Right renal cortex interstitium (tissue), 3 donors: ENCODE data around the gene TTBK1. TPM values are rescaled to one million over a fixed set of nuclear protein-coding genes. Genes with fewer than 3 reads are reported as not detected.
A peak's percentile ranks its signal among the peaks of the same experiment; 100 is the strongest.

Experiments
- DNase-seq, 3 donors: peaks; one replicate each; pipeline ENCODE4 v3.0.0-alpha.2; 2013; ENCODE audit warnings: low read depth in 3 of 3, low spot score in 2 of 3
- polyA plus RNA-seq, 3 donors: library from polyadenylated mRNA; unstranded; fragments of 120-200 nt; gene quantifications; one replicate each; pipeline ENCODE4 v1.2.1, GENCODE V29; 2013; ENCODE audit not compliant: insufficient read length in 3 of 3

Gene TTBK1
- polyA plus RNA-seq, 3 donors, result 0.27 to 0.29 (median 0.28) TPM

DNA sequence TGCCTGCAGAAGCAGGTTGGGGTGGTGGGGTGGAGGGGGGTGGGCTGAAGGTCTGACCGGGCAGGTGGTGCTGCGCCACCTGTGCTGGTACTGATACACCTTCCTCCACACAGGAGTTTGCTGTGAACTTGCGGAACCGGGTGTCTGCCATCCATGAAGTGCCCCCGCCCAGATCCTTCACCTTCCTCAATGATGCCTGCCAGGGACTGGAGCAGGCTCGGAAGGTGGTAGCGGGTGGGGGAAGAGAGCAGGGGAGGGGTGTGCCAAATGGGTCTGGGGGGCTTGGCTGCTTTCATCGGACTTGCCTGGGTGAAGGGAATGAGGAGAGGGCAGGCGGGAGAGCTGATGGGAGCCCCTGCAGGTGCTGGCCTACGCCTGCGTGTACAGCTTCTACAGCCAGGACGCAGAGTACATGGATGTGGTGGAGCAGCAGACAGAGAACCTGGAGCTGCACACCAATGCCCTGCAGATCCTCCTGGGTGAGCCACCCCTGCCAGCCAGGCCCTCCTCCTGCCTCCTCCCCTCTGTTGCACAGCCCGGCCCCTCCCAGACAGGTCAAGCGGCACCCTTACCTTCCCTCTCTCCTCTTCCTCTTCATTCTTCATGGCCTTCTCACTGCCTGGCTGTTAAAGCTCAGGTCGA is 20.7 kb upstream of the TTBK1 start:
- no peak for DNase-seq

- no peak for DNase-seq
Measured at GRCh38 chr6:43223175-43223574, 20.1 kb upstream of the TTBK1 start.

DNA sequence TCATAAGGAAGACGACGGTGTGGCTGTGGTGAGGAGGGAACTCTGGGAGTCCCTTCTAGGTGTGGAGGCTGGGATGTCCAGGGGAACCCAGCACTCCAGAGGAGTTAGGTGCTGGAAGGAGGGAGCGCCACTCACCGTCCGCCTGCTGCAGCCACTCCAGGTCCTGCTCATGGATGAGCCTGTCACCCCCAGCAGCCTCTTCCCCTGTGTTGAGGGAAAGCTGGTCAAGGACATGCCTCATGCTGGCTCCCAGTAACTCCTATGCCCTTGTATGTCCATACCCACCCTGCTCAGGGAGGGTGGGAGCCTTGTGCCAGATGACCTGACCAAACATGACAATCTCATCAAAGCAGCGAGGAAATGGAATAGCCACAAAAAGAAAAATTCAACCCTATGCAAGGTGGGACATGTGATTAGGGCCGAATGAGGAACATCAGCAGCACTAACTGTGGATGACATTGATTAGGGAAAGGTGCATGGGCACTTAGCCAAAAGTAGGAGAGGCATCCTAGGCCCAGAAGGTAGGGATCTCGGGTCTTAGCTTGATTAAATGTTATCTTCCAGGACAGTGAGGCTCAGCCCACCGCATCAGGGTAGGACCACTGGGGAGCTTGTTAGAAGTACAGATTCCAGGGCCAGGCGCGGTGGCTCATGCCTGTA is 17.0 kb upstream of the TTBK1 start:
- DNase-seq, result no peak

GRCh38 chr6:43228951-43229802 is 14.1 kb upstream of the TTBK1 start, which contains the start of gene DNPH1:
DNPH1 (minus strand) TSS chr6:43229481; CDS start chr6:43229456, 25 bp downstream.
- DNase-seq, result peak; percentile 57 to 66 (median 62)

DNA sequence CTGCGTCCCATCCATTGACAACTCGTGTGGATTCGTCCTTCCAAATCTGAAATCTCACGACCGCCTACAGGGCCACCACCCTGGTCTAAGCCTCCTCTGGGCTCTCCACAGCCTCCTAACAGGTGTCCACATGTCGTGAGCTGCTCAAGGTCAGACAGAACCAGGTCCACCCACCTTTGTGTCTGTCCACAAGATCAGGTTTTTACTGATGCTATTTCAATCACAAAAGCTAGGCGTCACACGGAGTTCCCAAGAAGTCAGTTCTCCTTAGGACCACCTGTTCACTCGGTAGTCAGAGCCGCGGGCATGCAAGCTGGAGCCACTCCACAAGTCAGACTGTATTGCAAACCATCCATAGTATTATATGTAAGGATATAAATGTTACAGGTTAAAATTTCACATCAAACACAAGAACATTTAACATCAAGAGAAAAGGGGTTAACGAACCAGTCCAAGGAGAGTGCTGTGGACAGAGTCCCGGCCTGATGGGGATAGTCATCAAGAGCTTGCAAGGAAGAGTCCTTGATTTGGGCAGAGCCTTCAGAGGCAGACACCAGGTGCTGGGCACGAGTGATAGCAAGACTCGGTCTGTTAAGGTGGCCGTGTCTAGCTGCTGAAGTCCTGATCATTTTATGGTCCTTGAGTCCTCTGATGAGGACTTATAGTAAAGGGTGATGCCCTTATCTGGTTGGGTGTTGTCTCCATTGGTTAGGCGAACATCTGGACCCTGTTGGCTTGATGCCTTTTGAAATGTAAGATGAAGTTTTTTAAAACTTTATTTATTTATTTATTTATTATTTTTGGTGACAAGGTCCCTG is 13.3 kb upstream of the TTBK1 start:
- no peak for DNase-seq

GRCh38 chr6:43231053-43231452 is 12.2 kb upstream of the TTBK1 start:
- no peak for DNase-seq

- no peak for DNase-seq
Measured at GRCh38 chr6:43231735-43232450, 11.4 kb upstream of the TTBK1 start.

GRCh38 chr6:43235841-43236240 is 7.4 kb upstream of the TTBK1 start:
- no peak for DNase-seq

- no peak for DNase-seq
Measured at GRCh38 chr6:43239054-43239453, 4.2 kb upstream of the TTBK1 start.

DNA sequence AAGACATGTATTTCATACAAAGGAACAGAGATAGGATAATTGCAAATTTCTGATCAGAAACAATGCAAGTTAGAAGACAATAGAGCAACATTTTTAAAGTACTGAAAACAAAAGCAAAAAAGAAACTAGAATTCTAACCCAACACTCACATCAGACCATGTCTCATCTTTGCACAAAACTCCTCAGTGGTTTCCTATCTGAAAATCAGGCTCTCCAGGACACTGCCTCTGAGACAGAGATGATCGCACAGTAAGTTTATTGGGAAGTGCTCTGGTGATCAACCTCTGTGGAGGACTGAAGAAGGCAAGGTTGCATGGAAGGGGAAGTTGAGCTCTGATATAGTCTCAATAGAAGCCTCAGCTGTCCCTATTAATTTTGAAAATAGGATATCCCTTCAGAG is 2.3 kb upstream of the TTBK1 start:
- no peak for DNase-seq

DNA sequence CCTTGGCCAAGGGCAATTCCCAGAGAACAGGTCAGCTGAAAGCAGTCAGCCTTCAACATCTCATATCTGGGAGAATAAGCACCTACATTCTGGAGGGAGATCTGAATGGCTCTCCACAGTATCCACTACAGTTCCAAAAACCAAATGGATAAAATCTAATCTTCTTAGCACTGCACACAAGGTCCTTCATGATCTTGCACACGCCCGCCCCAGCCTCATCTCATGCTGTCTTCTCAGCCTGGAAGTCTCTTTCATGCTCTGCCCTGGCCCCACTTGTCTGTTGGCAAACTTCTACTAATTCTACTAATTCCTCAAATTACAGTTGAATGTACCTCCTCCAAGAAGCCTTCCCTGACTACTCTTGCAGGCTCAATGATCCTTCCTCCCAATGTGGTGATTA is 1.8 kb upstream of the TTBK1 start:
- DNase-seq, result no peak

- no peak for DNase-seq
Measured at GRCh38 chr6:43243664-43244321, 512 bp downstream of the TTBK1 start.

DNA sequence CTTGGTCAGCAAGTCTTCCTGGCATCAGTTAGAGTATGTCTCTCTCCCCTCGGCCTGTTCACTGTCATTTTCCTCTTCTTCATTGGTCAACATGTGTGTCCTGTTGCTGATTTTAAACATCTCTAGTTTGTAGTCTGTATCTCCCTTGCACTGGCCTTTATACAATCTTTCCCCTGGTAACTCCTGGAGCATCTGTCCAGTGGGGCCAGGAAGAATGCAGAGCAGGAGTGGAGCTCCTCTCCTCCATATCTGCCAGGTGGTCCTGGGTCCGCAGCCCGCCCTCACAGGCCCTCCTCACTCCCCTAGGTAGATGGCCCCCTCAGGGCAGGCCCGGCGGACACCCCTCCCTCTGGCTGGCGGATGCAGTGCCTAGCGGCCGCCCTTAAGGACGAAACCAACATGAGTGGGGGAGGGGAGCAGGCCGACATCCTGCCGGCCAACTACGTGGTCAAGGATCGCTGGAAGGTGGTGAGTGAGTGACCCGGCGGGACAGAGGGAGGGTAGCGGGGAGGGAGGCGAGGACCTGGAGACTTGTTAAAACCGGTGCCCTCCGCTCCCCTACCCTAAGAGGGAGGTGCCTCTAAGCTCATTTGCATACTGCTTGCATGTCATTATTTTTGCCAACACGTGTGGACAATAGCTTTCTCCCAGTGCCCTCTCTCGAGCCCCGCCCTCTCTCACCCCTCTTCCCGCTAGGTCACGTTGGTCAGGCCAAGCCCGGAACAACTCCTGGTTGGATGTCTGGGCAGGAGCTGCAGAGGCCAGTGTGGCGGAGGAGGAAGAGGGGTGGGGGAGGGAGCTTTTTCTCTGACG is 3.2 kb downstream of the TTBK1 start:
- DNase-seq, result peak in 1 of 3 donors; percentile 37

DNA sequence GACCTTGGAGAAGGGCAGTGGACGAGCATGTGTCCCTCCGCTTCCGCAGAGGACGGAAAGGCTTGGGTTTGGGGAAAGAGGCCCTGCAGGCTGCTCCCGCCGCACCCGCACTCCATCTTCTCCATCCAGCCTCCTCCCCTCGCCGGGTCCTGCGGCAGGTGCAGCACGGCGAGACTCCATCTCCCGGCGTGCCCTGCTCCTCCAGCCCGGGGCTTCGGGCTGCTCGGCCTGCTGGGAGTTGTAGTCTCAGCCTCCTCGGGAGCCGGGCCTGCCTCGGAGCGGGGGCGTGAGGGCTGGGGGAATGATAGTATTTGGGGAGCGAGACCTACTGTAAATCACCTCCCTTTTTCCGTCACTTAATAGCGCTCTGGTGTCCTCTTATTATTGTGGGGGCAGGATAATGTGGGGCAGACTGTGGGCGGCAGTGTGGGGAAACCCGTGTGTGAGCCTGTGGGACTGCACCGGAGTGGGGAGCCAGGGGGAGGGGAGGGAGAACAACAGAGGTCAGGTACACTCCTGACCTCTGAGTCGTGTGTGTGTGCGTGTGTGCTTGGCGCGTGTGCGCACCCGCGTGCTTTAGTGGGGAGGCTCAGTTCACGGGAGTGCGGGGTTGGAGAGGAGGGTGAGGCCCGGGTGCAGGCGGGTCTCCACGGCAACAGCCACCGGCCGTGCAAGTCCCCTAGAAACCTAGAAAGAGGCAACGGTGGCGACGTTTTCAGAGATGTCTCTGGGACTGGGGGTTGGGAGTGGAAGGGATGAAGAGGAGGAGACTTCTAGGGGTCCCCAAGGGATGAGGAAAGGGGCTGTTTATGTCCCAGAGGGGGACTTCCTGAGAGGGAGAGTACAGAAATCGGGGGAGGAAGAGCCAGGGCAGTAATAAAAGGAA is 4.1 kb downstream of the TTBK1 start:
- peak in 2 of 3 donors; percentile 17 to 72 for DNase-seq

DNA sequence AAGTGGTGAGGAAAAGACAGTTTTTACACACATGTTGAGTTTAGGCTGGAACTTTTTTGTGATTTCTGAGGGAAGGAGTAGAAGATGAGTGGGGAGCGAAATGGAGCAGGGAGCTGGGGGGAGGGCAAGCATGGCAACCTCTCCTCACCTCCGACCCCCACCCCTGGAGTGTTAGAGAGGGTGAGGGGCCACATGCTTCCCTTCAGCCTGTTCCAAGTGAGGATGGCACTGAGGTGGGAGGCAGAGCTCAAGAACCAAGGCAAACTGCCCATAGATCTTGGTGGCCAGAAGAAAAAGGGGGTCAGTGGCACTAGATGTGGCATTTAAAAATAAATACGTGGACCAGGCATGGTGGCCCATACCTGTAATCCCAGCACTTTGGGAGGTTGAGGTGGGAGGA is 4.8 kb downstream of the TTBK1 start:
- no peak for DNase-seq

- no peak for DNase-seq
Measured at GRCh38 chr6:43248791-43249190, 5.5 kb downstream of the TTBK1 start.

- no peak for DNase-seq
Measured at GRCh38 chr6:43250992-43251373, 7.7 kb downstream of the TTBK1 start.

DNA sequence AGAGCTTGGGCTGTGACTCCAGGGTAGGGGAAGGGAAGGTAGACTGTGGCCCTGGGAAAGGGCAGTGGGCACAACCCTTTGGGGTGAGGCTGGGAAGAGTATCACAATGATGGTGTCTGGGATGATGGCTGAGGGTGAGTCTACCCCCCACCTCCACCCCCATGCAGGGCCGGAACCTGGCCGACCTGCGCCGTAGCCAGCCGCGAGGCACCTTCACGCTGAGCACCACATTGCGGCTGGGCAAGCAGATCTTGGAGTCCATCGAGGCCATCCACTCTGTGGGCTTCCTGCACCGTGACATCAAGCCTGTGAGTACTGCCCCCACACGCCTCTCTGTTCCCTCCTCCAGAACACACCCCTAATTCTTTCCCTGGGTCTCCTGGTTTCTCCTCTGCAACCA is 10.1 kb downstream of the TTBK1 start:
- DNase-seq, result no peak
